AG09319 (cell line): Measurements from ENCODE around the gene SLC5A9.

Source experiments
- DNase-seq: peaks from one replicate; pipeline ENCODE4 v3.0.0-alpha.2; 2010; ENCODE audit warnings: low read depth; ENCODE audit errors: extremely low read depth
- TF ChIP-seq, protein P1 (sequence below): IDR thresholded peaks from 2 replicates; pipeline ENCODE4 v1.5.1; 2011; ENCODE audit warnings: low read depth, mild to moderate bottlenecking, inconsistent platforms, low read length, moderate library complexity

The SLC5A9 gene

DNA sequence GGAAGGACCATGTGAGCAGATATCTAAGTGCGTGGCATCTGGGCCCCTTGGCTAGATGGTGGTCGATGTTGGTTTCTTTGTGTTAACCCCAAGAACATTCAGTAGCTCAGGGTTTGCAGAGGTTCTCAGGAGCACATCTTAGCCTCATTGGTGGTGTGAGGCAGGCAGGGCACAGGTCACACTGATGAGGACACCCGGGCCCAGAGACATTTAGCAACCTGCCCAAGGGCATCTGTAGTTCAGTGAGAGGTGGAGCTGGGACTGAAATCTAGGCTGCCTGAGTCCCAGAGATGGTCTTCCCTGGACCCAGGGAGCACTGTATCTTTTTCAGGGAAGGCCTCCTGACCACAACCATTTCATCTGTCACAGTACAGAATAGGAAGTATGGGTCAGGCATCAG, 859 bp upstream of the SLC5A9 start:
- TF ChIP-seq, protein P1, sequence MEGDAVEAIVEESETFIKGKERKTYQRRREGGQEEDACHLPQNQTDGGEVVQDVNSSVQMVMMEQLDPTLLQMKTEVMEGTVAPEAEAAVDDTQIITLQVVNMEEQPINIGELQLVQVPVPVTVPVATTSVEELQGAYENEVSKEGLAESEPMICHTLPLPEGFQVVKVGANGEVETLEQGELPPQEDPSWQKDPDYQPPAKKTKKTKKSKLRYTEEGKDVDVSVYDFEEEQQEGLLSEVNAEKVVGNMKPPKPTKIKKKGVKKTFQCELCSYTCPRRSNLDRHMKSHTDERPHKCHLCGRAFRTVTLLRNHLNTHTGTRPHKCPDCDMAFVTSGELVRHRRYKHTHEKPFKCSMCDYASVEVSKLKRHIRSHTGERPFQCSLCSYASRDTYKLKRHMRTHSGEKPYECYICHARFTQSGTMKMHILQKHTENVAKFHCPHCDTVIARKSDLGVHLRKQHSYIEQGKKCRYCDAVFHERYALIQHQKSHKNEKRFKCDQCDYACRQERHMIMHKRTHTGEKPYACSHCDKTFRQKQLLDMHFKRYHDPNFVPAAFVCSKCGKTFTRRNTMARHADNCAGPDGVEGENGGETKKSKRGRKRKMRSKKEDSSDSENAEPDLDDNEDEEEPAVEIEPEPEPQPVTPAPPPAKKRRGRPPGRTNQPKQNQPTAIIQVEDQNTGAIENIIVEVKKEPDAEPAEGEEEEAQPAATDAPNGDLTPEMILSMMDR: no peak
- DNase-seq: no peak

DNA sequence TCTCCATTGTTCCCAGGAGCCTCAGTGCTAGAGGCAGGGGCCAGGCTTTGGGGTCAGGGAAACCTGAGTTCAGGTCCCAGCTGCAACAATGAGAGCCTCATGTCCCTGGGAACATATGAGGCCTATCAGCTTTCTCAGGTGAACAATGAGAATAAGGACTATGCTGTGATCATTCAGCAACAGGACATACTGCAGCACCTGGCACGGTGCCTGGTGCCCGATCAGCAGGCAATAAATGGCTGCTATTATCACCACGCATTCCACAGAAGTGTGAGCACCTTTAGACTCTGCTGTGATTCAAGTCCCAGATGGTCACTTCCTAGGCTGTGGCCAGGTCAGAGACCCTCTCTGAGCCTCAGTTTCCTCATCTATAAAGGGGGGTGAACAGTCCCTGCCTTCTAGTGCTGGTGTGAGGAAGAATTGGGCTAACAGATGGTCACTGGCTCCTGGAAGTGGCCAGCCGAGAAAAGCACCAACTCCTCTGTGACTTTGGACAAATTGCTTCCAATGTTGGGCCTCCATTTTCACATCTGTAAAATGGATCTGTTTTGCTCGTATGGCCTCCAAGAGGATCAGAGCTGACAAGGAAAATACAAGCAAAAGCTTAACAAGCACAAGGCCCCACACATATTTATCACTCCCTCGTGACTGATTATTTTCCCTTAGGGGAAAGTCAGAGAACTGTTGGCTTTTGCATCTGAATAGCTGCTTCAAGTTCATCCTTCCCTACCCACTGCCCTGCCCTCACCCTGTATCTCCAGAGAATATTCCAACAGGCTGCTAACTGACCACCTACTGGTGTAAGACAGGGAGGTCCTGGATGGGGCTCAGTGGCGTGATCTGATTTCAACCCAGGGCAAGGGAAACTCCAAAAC, 1.1 kb downstream of the SLC5A9 start:
- no peak for DNase-seq
- TF ChIP-seq, protein P1: no peak

DNA sequence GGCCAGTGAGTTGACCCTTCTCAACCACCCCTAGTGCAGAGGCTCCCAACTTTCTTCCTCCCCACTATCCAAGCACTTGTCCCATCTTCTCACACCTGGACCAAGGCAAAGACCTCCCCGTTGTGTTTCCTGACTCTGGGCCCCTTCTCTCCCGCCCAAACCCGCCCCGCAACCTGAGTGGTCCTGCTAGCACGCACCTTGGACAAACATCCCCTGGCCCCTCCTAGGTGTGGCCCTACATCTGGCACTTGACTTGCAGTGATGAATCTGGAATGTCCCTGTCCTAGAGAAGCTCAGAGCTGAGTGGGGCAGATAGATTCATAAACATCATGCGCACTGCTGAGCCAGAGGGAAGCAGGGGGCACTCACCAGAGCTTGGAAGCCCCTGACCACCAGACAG, 2.3 kb downstream of the SLC5A9 start:
- no peak for DNase-seq
- TF ChIP-seq, protein P1: no peak

DNA sequence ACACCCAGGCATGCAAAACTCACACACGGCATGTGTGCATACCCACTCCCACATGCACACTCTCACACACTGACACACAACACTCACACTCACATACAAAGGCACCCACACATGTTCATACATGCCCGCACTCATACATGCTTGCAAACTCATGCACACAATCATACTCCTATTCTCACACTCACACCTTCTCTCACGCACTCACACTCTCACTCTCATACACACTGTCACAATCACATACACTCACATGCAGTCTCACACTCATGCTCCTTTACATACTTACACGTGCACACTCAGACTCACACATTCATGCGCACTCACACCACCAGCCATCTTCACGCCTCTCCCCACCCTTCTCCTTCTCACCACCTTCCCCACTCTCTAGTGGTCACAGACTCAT, 3.1 kb downstream of the SLC5A9 start:
- no peak for DNase-seq
- TF ChIP-seq, protein P1: no peak

DNA sequence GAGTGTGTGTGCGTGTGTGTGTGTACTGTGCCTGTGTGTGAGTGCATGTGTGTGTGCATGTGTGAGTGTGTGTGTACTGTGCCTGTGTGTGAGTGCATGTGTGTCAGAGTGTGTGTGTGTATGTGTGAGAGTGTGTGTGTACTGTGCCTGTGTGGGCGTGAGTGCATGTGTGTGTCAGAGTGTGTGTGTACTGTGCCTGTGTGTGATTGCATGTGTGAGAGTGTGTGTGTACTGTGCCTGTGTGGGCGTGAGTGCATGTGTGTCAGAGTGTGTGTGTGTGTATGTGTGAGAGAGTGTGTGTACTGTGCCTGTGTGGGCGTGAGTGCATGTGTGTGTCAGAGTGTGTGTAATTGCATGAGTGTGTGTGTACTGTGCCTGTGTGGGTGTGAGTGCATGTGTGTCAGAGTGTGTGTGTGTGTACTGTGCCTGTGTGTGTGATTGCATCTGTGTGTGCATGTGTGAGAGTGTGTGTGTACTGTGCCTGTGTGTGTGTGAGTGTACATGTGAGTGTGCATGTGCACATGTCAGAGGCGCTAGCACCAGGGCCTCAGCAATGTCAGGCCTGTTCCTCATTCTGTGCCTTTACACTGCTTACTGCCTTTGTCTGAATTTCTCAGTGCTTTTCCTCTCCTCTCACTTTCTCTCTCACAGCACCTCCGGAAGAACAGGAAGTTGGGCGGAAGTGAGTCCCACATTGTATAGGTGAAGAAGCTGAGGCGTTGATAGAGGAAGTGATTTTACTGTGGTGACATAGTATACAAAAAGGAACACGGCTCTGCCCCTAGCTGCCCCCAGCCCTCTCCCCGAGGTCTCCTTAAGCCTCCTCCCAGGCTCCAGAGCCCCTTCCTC, 4.9 kb downstream of the SLC5A9 start:
- DNase-seq: no peak
- TF ChIP-seq, protein P1: no peak

DNA sequence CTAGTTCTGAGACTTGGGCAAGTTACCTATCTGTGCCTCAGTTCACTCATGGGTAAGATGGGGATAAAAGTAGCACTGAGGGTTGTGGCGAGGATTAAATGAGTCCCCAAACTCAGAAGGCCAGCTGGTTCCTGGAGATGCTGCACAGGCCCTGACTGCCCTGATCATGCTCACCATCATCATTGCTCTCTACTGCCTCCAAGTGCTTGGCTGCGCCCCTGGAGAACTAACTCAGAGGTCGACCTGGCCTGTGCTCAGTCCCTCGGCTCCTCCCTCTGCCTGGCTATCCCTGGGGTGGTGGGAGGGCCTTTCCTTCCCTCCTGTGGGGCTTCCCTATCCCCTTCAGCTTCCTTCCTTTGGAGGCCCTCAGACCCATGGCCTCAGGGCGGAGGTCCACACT, 5.6 kb downstream of the SLC5A9 start:
- DNase-seq: no peak
- TF ChIP-seq, protein P1: no peak

DNA sequence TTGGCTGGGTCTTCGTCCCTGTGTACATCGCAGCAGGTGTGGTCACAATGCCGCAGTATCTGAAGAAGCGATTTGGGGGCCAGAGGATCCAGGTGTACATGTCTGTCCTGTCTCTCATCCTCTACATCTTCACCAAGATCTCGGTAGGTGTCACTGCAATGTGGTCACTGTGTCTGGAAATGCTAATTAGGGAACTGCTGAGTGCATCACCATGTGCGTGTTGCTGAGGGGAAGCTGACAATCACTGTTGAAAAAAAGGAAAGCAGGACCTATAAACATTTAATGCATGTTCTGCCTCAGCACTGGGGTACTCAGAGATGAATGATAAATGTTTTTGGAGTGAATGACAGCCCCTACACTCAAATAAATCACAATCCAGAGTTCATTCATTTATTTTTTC, 6.8 kb downstream of the SLC5A9 start:
- DNase-seq: no peak
- TF ChIP-seq, protein P1: no peak
